Parathyroid adenoma (tissue), 2 donors: Measurements from ENCODE around the gene TFAP2D.

Source experiments
- H2AFZ ChIP-seq: fragments of 300-600 bp; sonication (generic); one replicate; pipeline ENCODE4 v1.7.0; 2017; ENCODE audit warnings: antibody characterized with exemption, mild to moderate bottlenecking
- H3K27ac ChIP-seq: fragments of 300-600 bp; sonication (generic); one replicate; pipeline ENCODE4 v1.7.0; 2017
- H3K27me3 ChIP-seq: fragments of 300-600 bp; sonication (generic); one replicate; pipeline ENCODE4 v1.7.0; 2017; ENCODE audit warnings: low read length; ENCODE audit not compliant: control insufficient read depth, insufficient read depth
- H3K36me3 ChIP-seq: fragments of 300-600 bp; sonication (generic); one replicate; pipeline ENCODE4 v1.7.0; 2017; ENCODE audit warnings: low read length; ENCODE audit not compliant: control insufficient read depth, insufficient read depth
- H3K4me1 ChIP-seq: fragments of 300-600 bp; sonication (generic); one replicate; pipeline ENCODE4 v1.7.0; 2017; ENCODE audit warnings: control low read depth
- H3K4me2 ChIP-seq: fragments of 300-600 bp; sonication (generic); one replicate; pipeline ENCODE4 v1.7.0; 2017; ENCODE audit warnings: low read length
- H3K4me3 ChIP-seq: fragments of 300-600 bp; sonication (generic); one replicate; pipeline ENCODE4 v1.7.0; 2017; ENCODE audit warnings: low read depth, low read length
- H3K79me2 ChIP-seq: fragments of 300-600 bp; sonication (generic); one replicate; pipeline ENCODE4 v1.7.0; 2017; ENCODE audit warnings: control low read depth
- H3K9ac ChIP-seq: fragments of 300-600 bp; sonication (generic); one replicate; pipeline ENCODE4 v1.7.0; 2017; ENCODE audit warnings: mild to moderate bottlenecking
- H3K9me3 ChIP-seq: fragments of 300-600 bp; sonication (generic); one replicate; pipeline ENCODE4 v1.7.0; 2017; ENCODE audit warnings: low read length; ENCODE audit not compliant: control insufficient read depth
- TF ChIP-seq, protein P1 (sequence below): fragments of 300-600 bp; sonication (generic); IDR thresholded peaks from one replicate; pipeline ENCODE4 v1.7.0; 2017; ENCODE audit warnings: antibody characterized with exemption, mild to moderate bottlenecking
- donor health status: primary hyperparathyroidism.

The TFAP2D gene

DNA sequence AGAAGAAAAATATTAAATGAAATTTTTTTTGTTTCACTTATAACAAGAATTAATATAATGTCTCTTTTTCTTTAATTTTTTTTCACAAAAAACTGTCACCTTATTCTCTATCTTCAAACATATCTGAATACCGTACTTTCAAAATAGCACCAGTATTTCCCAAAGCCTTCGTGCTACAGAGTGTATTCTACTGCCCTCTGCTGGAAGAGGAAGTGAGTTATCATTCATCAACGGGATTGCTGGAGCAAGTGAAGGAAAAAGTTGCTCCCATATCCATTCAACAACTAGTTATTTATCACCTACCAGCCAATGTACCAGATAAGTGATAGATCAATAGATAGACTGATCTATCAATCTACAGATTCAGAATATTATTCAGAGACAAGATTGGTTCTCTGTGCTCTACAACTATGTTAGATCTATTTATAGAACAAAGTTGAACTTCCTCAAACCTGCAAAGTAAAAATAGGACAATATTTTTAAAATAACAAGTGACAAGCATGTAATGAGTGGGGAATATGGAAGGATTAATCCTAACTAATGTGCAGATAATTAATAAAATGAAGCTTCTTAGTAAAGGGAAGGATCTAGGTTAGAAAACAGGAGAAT is 78.7 kb downstream of the TFAP2D start:
- Histone ChIP-seq H3K4me2 (no peak overlapping the region), H3K27me3 (no peaks in the 10 kb centered on the region), H3K4me1 (no peaks in the 10 kb centered on the region), H3K9me3 (no peaks in the 10 kb centered on the region), H3K4me3 (no peak overlapping the region), H3K9ac (no peak overlapping the region), H2AFZ (no peak overlapping the region), H3K36me3 (no peaks in the 10 kb centered on the region), H3K79me2 (no peaks in the 10 kb centered on the region), H3K27ac (no peak overlapping the region)
- TF ChIP-seq, protein P1, sequence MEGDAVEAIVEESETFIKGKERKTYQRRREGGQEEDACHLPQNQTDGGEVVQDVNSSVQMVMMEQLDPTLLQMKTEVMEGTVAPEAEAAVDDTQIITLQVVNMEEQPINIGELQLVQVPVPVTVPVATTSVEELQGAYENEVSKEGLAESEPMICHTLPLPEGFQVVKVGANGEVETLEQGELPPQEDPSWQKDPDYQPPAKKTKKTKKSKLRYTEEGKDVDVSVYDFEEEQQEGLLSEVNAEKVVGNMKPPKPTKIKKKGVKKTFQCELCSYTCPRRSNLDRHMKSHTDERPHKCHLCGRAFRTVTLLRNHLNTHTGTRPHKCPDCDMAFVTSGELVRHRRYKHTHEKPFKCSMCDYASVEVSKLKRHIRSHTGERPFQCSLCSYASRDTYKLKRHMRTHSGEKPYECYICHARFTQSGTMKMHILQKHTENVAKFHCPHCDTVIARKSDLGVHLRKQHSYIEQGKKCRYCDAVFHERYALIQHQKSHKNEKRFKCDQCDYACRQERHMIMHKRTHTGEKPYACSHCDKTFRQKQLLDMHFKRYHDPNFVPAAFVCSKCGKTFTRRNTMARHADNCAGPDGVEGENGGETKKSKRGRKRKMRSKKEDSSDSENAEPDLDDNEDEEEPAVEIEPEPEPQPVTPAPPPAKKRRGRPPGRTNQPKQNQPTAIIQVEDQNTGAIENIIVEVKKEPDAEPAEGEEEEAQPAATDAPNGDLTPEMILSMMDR, result peak; percentile 31

DNA sequence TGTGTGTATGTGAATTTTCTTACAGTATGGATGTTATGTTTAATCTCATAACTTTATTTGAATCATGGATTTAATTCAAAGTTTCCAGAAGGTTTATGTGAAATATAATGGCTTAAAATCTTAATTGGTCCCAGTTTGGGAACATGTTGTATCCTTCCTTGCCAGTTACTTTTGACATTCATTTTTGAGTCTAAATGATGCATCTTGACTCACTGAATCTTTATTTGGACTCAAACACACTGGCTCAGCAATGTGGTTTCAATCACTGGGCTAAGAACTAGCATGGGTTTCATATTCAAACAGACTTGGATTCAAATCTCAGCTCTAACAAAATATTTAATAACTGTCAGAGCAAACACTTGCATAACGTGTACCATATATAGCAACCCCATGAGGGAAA is 79.4 kb downstream of the TFAP2D start:
- Histone ChIP-seq H2AFZ (no peak overlapping the region), H3K4me1 (no peaks in the 10 kb centered on the region), H3K36me3 (no peaks in the 10 kb centered on the region), H3K27ac (no peak overlapping the region), H3K27me3 (no peaks in the 10 kb centered on the region), H3K4me2 (no peak overlapping the region), H3K79me2 (no peaks in the 10 kb centered on the region), H3K9me3 (no peaks in the 10 kb centered on the region), H3K4me3 (no peak overlapping the region), H3K9ac (no peak overlapping the region)
- TF ChIP-seq, protein P1, result no peak

DNA sequence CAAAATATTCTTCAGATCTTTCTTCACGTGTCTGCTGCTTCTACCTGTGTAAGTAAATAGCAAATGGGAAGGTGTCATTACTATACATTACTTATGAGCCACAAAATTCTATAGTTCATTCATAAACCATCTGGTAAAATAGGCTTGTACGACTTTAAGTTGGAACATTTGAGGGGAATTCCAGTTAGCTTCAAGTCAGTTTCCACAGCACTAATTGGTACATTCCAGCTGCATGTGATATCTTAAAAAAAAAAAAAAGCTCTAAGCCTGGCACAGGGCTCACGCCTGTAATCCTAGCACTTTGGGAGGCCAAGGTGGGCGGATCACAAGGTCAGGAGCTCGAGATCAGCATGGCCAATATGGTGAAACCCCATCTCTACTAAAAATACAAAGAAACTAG is 82.2 kb downstream of the TFAP2D start:
- no peak overlapping the region for H3K27ac ChIP-seq
- TF ChIP-seq, protein P1, result no peak
- no peaks in the 10 kb centered on the region for H3K27me3 ChIP-seq
- H3K4me1 ChIP-seq, result no peaks in the 10 kb centered on the region
- no peak overlapping the region for H3K4me2 ChIP-seq
- H2AFZ ChIP-seq, result no peak overlapping the region
- H3K9ac ChIP-seq, result no peak overlapping the region
- H3K79me2 ChIP-seq, result no peaks in the 10 kb centered on the region
- H3K4me3 ChIP-seq, result no peak overlapping the region
- no peaks in the 10 kb centered on the region for H3K9me3 ChIP-seq
- H3K36me3 ChIP-seq, result no peaks in the 10 kb centered on the region

DNA sequence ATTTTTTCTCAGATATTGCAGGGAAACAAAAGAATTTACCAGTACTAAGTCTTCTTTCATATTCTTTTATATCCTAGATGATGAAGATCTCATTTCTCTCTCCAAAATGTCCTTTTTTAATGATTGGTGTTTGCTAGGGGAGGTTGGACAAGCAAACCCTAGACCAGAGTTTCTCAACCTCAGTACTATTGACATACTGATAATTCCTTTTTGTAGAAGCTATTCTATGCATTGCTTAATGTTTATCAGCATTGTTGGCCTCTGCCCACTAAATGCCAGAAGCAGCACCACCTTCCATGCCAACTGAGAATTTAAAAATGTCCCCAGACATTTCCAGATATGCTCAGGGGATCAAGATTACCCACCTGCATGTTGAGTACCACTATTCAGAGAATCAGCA is 91.0 kb downstream of the TFAP2D start:
- Histone ChIP-seq H3K4me2 (no peak overlapping the region), H3K9ac (no peak overlapping the region), H3K36me3 (no peaks in the 10 kb centered on the region), H3K9me3 (no peaks in the 10 kb centered on the region), H3K27me3 (no peaks in the 10 kb centered on the region), H3K4me1 (no peaks in the 10 kb centered on the region), H2AFZ (no peak overlapping the region), H3K27ac (no peak overlapping the region), H3K4me3 (no peak overlapping the region), H3K79me2 (no peaks in the 10 kb centered on the region)
- TF ChIP-seq, protein P1, result no peak

DNA sequence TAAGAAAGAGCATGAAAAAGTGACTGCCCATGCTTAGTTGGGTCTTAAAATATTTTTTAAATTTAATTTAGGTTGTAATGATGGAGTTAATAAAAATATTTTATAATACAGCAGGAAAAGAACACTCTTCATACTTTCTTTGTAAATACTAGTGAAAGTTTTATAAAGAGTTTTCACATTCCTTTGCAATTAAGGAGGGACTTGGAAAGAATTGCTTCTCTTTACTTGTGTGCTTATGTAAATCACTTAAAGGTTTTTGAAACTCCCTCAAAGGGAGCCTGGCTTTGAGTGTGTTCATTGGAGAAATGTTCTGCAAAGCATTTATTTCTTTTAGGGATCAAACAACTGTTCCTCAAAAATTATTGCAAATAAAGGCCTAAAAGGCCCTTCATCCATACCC is 93.7 kb downstream of the TFAP2D start:
- Histone ChIP-seq H3K4me3 (no peak overlapping the region), H3K9ac (no peak overlapping the region), H3K4me1 (no peaks in the 10 kb centered on the region), H2AFZ (no peak overlapping the region), H3K27ac (no peak overlapping the region), H3K4me2 (no peak overlapping the region), H3K36me3 (no peaks in the 10 kb centered on the region), H3K9me3 (no peaks in the 10 kb centered on the region), H3K79me2 (no peaks in the 10 kb centered on the region), H3K27me3 (no peaks in the 10 kb centered on the region)
- TF ChIP-seq, protein P1, result no peak
